A204.1 (cell line): ENCODE data around the gene MAFB.
"Not testable (repeated sequence)": the region's sequence is repeated elsewhere in the genome, so short reads cannot be mapped to it uniquely, and the experiment has no call there.

Experiments used
- FAIRE-seq: peaks from 2 replicates; lab custom pipeline; 2012; peaks lifted over from hg19 to GRCh38; lab: Jason Lieb, UNC

Gene MAFB

DNA sequence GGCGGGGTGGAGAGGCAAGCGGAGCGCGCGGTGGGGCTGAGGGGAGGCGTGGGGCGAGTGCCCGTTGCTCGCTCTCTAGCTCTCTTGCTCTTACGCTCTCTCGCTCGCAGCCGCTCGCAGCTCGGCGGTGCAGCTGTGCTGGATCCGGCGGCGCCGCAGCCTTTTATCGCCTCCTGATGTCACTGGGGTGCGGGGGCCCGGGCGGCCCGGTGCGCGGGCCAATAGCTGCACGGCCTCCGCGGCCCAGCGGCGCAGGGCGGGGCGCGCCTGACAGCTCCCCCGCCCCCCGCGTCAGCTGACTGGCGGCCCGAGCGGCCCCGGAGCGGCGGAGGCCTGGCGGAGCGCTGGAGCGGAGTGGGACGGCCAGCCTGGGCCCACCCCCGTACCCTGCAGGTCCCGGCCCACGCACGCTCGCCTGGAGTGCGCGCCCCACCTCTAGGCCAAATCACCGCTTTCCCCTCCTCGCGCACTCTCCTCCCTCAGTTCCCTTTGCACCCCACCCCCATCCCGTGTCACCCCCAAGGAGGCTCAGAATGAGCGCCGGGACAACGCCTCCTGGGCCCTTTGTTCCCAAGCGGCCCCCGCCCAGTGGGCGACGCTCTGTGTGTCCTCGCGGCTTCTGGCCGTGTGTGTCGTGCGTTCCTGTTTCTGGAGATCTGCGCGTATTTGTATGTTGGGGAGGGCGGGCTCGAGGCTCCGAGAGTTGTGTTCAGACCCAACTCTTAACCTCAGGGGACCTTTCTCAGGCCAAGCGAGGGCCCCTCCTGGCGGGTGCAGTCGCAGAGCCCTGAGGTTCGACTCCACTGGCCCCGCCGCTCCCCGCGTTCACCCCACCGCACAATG lies at the start of gene MAFB:
Gene MAFB (minus strand): TSS at position 137 of the 843 bp plus-strand sequence. CDS start 386 bp downstream, outside the sequence.
- no peak for FAIRE-seq

DNA sequence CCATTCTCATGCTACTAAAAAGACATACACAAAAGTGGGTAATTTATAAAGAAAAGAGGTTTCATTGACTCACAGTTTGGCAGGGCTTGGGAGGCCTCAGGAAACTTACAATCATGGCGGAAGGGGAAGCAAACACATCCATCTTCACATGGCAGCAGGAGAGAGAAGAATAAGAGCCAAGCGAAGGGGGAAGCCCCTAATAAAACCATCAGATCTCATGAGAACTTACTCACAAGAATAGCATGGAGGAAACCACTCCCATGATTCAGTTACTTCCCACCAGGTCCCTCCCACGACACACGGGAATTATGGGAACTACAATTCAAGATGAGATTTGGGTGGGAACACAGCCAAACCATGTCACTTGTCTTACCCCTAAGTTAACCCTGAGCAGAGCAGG lies 47.4 kb upstream of the MAFB start:
- FAIRE-seq: not testable (repeated sequence)

DNA sequence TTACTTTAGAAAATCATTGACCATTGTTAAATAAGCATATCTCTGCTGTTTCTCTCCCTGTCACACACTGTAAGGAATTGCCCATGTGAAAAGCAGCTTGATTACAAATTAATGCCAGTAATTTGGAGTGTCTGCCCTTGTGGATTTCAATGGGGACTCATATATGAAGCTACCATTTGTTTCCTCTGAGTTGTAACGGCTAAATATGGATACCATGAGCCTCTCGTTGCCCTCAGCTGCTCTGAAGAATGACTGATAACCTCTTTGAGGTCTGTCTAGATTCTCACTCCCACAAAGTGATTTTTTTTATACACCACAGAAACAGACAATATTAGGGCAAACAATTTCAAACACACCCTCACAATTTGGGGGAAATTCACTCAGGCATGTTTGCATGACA lies 40.0 kb upstream of the MAFB start:
- no peak for FAIRE-seq

DNA sequence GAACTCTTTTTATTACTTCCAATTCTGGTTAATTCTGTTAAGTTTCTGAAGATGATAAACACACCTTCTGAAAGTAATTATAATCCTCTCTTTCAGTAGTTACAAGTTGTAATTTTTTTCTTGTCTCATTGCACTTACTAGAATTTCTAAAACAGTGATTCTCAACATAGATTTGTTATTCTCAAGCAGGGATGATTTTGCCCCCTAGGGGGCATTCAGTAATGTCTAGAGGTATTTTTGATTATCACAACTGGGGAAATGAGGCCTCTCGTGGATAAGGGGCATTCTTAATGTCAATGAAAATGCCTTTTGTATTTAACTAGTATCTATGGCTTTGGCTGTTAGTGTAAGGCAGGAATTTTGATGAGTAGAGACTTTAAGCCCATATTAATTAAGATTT lies 39.4 kb upstream of the MAFB start:
- FAIRE-seq: peak; percentile 14

DNA sequence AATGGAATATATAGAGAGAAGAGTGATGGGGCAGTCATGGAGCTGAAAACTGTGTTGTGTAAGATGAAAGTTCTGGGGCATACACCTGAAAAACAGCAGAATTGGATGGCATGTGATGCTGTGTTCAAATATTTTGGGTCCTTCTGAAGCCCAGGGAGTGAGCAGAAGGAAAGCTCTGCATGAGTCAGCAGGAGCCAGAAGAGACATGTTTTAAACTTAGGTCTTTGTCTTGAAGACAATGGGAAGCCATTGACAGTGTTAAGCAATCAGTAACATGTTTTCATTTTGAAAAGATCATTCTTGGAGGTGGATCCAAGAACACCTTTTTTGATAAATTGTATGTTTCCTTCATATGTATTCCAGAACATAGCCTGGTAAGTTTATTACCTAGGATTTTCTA lies 38.9 kb upstream of the MAFB start:
- FAIRE-seq: no peak

DNA sequence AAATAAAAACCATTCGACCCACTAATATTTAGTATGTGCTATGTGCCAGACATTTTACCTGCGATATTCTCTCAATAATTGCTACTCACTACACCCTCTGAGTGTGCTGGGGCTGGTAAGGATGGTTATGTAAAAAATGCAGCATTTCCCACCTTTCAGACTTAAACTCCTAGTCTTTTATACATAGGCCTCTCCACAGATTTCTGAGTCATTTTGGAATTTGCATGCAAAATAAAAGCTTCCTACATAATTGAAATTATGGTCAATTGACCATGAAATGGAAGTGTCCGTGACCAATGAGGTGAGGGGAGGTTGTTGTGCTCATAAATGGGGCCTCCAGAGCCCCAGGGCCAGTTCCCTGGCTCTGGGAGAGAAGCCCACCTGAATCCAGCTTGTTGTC lies 37.7 kb upstream of the MAFB start:
- no peak for FAIRE-seq

DNA sequence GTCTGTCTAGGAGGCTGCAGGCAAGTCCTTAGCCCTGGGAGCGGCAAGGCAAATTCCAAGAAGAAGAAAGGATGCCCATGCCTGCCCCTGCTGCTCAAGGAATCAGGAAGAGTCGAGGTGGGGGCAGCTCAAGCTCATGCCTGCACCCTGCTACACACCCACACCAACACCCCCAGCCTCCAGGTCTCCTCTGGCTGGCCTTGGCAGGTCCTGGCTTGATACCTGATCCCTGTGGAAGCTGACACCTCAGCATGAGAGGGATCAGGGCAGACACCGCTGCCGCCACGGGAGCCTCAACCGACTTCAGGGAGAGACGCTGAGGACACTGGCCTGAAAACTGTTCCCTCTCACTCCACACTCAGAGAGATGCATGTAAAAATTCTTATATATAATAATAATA lies 35.5 kb upstream of the MAFB start:
- FAIRE-seq: no peak

DNA sequence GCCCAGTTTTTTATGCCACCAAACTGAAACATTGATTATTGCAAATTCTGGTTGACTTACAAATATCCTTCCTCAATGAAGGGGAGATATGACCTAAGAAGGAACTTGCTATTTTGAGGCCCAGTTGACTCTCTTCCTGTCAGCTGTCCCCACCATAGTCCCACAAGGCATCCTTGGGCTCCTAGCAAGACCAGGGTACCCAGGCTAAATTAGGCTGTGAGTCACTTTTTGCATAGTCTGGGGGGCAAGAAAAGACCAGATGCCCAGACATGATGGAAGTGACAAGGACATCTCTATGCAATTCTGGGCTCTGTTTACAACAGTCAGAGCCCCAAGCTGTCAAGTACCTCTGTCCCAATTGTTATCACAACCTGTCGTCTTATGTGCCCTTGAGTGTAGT lies 31.8 kb upstream of the MAFB start:
- FAIRE-seq: no peak

DNA sequence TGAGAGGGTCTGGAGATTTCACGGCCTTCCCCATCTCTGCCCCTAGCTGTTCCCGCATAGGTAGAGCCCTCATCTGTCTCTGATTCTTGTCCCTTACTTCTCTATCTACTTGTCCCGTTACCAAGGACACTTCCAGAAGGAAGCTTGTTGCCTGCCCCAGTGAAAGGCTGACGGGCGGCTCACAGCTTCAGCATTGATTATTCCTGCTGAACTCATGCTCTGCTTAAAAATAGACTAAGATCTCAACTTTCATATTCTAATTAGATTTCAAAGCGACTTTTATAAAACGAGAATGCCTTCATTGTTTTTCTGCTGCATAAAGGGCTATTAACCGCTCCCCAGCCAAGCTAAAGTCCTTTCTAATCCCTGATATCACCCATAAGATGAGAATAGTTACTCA lies 31.1 kb upstream of the MAFB start:
- no peak for FAIRE-seq

DNA sequence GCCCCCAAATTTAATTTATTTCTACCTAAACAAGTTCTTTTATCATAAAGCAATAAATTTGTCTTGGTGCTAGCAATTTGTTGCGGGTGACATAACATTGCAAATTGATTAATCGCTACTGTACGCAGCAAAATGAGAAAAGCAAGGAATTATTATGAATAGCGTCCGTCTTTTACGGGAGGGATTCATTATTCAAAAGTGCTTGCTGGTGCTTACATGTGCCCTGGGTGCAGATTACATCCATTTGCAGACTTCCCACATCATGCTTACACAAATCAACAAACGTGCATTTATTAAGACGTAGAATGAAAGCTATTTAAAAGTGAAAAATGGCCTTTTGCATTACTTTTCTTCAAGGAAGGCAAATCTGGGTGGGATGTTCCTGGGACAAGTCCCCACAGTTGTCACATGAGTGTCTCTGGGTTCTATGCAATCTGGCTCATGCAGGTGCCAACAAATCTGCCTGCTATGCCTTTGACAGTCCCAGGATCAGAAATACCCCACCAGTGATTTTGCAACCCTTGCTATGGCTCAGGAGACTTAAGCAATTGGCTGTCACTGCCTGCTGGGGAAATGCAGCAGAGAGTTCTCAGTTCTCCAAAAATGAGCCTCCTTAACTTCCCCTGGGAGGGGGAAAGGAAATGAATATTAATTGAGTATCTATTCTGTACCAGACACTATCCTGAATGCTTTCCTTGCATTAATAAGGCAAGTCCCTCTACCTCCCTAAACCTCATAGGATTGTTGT lies 30.1 kb upstream of the MAFB start:
- no peak for FAIRE-seq

DNA sequence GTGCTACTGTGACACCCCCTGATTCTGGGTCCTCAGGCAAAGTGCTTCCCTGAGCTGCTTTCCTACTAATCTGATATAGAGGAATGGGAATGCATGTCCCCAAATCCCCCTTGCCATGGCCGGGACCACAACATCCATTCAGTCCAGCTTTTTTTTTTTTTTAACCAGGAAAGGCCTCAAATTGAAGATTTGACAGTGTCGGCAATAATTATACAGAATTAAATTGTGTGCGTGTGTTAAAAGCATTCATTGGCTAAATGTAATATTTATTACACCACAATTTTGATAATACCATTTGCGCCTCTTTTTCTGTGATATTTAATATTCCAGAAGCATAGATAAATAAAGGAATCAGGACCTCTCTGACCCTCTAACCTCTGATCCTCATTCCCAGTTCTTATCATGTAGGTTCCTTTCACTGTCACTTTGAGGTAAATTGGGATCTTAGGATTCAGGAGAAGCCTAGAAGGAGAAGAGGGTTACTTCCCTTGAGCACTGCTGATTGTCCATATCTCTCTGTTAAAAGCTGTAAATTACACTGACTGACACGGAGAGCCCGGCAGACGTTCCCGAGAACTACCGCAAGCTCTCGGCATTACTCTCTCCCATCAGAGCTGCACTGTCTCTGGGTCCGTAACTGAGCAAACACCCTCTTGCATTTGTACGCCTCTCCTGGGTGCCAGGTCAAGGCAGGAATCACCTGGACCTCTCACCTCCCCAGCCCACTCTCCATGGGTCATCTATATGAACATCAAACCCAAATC lies 29.4 kb upstream of the MAFB start:
- no peak for FAIRE-seq

DNA sequence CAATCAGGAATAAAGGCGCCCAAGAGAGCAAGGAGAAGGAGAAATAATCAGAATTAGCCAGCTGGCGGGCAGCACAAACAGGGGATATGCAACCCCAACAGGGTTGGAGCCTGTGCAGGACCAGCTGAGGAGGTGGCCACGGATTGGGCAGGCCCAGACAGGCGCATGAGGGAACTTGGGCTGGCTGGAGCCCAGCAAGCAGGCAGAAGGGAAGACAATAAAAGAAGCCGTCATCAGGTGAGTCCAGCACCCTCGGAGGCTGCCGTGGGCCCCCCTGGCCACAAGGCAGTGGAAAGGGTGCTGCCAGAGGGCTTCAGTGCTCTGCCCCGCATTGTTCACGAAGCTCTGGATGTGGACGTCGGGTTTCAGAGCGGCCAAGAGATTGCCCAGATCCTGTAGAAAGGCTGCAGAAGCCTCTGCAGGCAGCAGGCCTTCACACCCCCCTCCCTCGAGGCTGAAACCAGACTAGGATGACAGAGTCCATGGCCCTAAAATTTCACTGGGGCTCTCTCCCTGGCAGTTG lies 28.4 kb upstream of the MAFB start:
- FAIRE-seq: no peak

DNA sequence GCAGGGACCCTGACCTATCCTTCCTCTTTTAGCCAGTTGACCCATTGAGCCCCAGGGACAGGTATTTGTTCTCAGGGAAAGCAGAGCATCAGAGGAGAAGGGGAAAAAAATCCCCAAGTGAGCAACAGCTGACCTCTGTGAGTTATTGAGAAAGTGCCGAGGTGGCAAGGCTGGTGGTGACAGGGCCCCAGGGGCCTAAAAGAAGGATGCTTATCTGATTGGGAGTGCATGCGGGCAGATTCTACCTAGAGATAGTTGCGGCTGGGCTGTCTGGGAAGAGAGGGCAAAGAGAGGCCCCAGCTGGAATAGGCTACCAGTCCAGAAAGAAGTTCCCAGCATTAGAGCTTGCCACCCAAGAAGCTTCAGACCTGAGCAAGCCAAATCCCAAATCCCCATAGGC lies 26.5 kb upstream of the MAFB start:
- FAIRE-seq: no peak

DNA sequence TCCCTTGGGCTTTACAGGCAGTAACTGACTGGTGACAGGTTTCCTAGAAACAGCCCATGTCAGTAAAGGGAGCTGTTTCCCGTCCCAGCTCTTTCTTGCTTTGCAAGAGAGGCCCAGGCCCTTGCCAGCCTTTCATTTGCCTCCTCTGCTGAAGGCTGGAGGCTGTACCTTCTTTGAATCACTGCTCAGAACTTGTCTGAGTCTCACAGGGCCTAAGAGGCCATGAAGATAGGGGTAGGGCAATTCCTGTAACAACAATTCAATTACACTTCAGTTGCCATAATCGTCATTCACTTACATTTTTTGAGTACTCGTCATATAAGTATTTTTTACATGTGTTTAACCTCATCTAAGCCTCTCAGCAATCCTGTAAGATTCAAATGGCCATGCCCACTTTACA lies 25.9 kb upstream of the MAFB start:
- FAIRE-seq: no peak

DNA sequence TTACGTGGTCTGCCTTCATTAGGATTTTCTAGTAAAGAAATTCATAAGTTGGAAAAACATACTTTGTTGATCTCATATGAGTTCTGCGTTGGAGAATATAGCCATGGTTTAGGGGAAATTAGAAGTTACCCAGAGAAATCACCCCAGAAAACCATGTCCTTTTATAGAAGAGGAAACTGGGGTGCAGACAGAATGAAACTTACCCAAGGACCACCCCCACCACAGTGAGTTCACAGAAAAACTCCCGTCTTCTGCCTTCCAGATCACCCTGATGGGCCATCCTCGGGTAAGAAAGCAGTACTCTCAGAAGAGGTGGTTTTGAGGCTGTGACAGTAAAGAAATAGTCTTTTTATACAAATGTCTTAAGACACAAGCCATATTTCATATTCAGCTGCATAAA lies 25.1 kb upstream of the MAFB start:
- FAIRE-seq: no peak

DNA sequence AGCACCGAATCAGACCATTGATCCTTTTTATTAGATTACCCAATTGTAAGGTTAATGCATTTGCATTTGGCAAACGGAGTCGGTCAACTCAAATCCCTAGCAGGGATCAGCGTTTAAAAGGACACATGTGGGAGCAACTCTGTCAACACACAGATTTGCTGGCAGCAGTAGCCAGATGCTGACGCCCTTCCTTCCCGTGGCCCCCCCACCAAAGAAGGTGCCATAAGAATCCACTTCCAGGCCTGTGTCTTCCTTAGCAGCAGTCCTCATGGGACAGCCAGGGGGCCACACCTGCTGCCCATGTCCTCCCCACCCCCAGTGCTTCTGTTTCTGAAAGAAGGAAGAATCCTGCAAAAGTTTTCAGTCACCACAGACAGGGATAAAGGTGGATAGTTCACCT lies 24.5 kb upstream of the MAFB start:
- FAIRE-seq: no peak

DNA sequence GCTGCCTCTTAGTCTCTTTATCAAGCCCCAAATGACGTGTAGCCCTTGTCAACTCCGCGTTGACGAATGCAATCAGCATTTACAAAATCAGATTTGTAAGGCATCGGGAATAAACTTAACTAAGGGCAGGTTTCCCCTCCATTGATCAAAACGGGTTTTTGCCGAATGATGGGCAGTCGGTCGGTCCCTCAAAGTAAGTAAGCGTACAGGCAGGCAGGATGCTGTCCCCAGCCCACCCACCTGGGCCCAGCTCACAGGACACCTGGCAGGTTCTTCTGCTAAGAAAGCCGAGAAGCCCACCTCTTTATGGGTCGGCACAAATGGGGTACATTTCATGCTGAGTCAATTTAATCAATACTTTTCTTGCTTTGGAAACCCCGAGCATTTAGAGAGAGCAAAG lies 22.0 kb upstream of the MAFB start:
- FAIRE-seq: no peak

DNA sequence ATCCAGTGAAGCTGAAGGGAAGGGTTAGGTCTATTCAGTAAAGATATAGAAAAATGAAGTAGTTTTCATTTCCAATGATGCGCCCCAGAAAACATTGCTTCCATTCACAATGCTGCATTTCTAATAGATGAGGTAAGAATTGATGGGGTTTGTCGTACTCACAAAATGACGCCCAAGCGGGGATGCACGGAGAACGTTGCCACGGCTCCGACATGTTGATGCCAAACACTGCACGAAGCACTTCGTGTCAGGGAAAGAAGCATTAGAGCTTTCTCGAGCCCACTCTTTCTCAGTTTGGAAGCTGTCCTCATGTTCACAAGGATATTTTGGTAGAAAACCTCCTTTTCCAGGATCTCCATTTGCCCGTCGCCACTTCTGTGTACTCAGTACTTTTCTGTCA lies 21.6 kb upstream of the MAFB start:
- no peak for FAIRE-seq

DNA sequence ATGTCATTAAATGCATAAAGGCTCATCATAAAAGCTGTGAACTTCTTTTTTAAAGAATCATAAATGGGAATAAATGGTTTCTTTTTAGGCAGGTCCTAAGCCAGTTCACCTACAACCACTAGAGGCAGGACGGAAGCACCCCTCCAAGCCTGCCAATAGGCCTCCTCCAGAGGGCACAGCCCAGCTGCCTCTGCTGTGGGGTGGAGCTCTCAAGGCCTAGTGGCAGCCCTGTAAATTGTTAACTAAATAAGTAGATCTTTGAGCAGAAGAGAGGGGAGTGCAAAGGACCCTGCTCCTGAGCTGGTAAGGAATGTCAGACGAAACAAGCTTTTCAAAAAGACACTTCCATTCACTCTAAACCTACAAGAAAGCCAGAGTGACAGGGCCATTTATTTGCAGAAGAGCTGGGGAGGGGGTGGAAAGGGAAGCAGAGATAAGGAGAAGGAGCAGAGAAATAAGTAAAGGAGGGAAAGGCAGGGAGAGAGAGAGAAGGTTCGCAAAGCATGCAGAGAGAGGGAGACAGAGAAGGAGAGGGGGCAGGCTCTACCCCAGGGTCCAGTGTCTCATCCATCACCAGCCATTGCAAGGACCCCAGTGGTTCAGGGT lies 18.0 kb upstream of the MAFB start:
- FAIRE-seq: no peak

DNA sequence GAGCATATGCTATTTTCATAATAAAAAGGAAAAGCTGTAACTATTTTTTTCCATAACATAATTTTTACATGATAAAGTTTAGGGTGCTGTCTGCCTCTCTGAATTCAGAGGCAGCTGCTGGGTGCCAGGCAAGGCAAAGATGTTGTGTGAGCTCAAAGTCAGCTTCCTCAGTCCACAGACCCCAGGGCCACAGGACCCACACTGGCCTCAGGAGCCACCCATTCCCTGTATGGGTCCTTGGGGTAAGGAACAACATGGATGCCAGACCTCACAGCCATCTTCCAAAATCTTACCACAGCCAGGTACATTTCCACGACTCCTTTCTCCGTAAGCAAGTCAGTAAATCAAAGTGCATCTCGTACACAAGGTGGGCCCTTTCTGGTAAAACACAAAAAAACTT lies 16.4 kb upstream of the MAFB start:
- no peak for FAIRE-seq

DNA sequence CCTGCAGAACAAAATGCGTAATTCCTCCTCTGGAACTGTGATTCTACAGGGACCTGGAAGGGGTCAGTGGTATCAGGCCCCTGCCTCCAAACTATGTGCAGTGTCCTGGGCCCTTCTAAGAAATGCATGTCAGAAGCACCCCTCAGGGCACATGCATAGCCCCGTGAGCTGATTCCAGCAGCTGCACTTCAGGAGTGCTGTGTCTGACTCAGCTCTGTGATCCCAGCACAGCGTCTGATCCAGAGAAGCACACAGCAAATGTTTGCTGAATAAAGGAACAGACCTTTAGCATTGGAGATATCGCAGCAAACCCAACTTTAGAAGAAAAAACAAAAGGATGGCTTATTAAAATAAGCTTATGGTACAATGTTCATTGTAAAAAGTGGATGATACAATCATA lies 15.8 kb upstream of the MAFB start:
- FAIRE-seq: no peak

DNA sequence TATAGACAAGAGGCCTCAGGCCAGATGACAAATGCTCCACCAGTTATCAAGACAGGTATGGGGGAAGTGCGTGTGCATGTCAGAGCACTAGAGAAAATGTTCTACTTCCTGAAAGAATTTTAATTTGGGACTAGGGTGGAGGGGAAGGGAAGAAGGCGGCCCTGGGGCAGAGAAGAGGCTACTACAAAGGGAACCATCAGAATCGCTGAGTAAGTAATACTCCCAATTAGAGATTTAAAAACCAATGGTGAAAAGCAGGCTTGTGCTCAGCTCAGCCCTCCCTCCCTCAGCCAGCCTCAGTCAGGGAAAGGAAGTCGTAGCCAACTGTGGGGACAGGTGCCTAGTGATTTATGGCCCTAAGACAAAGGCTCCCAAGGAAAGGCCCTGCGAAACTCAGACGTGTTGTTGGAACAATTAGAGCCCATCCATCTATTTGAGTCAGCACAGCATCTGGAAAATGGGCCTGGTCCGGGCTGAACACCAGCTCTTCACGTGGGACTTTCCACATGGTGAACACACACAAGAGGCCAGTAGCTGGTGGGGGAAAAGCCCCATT lies 15.0 kb upstream of the MAFB start:
- no peak for FAIRE-seq
